GM12878 (cell line): Measurements from ENCODE around the gene NEUROD6. TPM values are rescaled to one million over a fixed set of nuclear protein-coding genes. Genes with fewer than 3 reads are reported as not detected.

ENCODE experiments used
- ATAC-seq: fragments of 200-7000 bp; cut with Tn5 transposase; 3 replicates; pipeline ENCODE4 v1.9.1; 2020; ENCODE audit warnings: mild to moderate bottlenecking, moderate library complexity
- BruUV-seq: library from RNA; stranded (reverse); fragments of 400-500 nt; replicated peaks from 2 replicates; lab custom pipeline; 2021; lab: Mats Ljungman, UMichigan
- CTCF ChIA-PET: fragments of 300-600 bp; sonication (Branson Sonifier 250); formaldehyde crosslinking; extraction: SDS; loops from one replicate; lab custom pipeline; 2021; ENCODE audit warnings: inconsistent platforms; lab: Yijun Ruan, JAX
- POLR2A ChIA-PET: fragments of 350-600 bp; formaldehyde crosslinking; extraction: SDS; loops from one replicate; lab custom pipeline; 2021; ENCODE audit warnings: inconsistent platforms; lab: Charles Lee
- RAD21 ChIA-PET: fragments of 300-600 bp; sonication (Branson Sonifier 250); formaldehyde crosslinking; loops from one replicate; lab custom pipeline; 2023; ENCODE audit warnings: antibody characterized with exemption; ENCODE audit not compliant: unreplicated experiment; lab: Charles Lee
- SMC1A ChIA-PET: fragments of 300-600 bp; sonication (Branson Sonifier 250); formaldehyde crosslinking; loops from one replicate; lab custom pipeline; 2023; ENCODE audit not compliant: unreplicated experiment, uncharacterized antibody; lab: Charles Lee
- DNase-seq: peaks from one replicate; pipeline ENCODE4 v3.0.0-alpha.2; 2011; ENCODE audit warnings: low read depth, low spot score
- FAIRE-seq: peaks from 3 replicates; lab custom pipeline; 2011; peaks lifted over from hg19 to GRCh38; lab: Jason Lieb, UNC
- H2AFZ ChIP-seq: 2 replicates; pipeline ENCODE4 v1.6.0; 2011; ENCODE audit warnings: low read depth, low read length, control low read depth; ENCODE audit not compliant: control insufficient read depth
- H3K27ac ChIP-seq: 2 replicates; pipeline ENCODE4 v1.5.1; 2011; ENCODE audit warnings: control low read depth; ENCODE audit not compliant: control insufficient read depth, insufficient read depth
- H3K27me3 ChIP-seq, 2 experiments: replicated peaks in 1 of 2; 2 replicates each; pipeline versions ENCODE4 v1.6.0 to v1.6.1; 2011; ENCODE audit warnings: low read length in 1 of 2; ENCODE audit not compliant: control insufficient read depth in 2 of 2, insufficient read depth in 2 of 2
- H3K36me3 ChIP-seq, 2 experiments: 2 replicates each; pipeline ENCODE4 v1.5.1; 2011; ENCODE audit warnings: low read length in 1 of 2; ENCODE audit not compliant: control insufficient read depth in 2 of 2, insufficient read depth in 2 of 2
- H3K4me1 ChIP-seq: 2 replicates; pipeline ENCODE4 v1.6.1; 2011; ENCODE audit warnings: mild to moderate bottlenecking, low read length, moderate library complexity, mixed read lengths; ENCODE audit not compliant: control insufficient read depth, insufficient read depth
- H3K4me2 ChIP-seq: 2 replicates; pipeline ENCODE4 v1.6.0; 2011; ENCODE audit warnings: control low read depth; ENCODE audit not compliant: control insufficient read depth, insufficient read depth
- H3K4me3 ChIP-seq: fragments of 200-600 bp; sonication (generic); 2 replicates; pipeline ENCODE4 v1.5.1; 2016
- H3K79me2 ChIP-seq: 2 replicates; pipeline ENCODE4 v1.6.0; 2011; ENCODE audit warnings: low read length; ENCODE audit not compliant: control insufficient read depth, insufficient read depth
- H3K9ac ChIP-seq: 2 replicates; pipeline ENCODE4 v1.8.0; 2011; ENCODE audit warnings: low read length, control low read depth, mixed read lengths; ENCODE audit not compliant: control insufficient read depth, insufficient read depth
- H3K9me3 ChIP-seq: replicated peaks from 3 replicates; pipeline ENCODE4 v1.5.1; 2011; ENCODE audit warnings: mild to moderate bottlenecking, low read length; ENCODE audit not compliant: control insufficient read depth, insufficient read depth
- H4K20me1 ChIP-seq: 2 replicates; pipeline ENCODE4 v1.6.0; 2011; ENCODE audit not compliant: control insufficient read depth, insufficient read depth
- BRCA1 ChIP-seq: IDR thresholded peaks from 2 replicates; pipeline ENCODE4 v1.6.1; 2011; ENCODE audit warnings: low read depth, low read length, improper control_type of control experiment
- DPF2 ChIP-seq: fragments of 450-650 bp; IDR thresholded peaks from 2 replicates; pipeline ENCODE4 v1.6.1; 2017; ENCODE audit warnings: mild to moderate bottlenecking
- E4F1 ChIP-seq: fragments of 450-650 bp; IDR thresholded peaks from 2 replicates; pipeline ENCODE4 v1.6.1; 2018; ENCODE audit warnings: borderline replicate concordance, mild to moderate bottlenecking; ENCODE audit not compliant: partially characterized antibody
- FOS ChIP-seq: IDR thresholded peaks from 3 replicates; pipeline ENCODE4 v1.6.1; 2011; ENCODE audit warnings: borderline replicate concordance; ENCODE audit not compliant: insufficient read length; ENCODE audit errors: extremely low read depth
- IKZF1 ChIP-seq: fragments of 450-650 bp; conservative IDR thresholded peaks from 2 replicates; pipeline ENCODE4 v1.6.1; 2017; ENCODE audit warnings: antibody characterized with exemption, mild to moderate bottlenecking
- IKZF2 ChIP-seq, 2 experiments: fragments of 450-650 bp; IDR thresholded peaks; 2 replicates each; pipeline ENCODE4 v1.6.1; 2017; ENCODE audit warnings: mild to moderate bottlenecking in 2 of 2, moderate library complexity in 2 of 2
- MEF2B ChIP-seq: fragments of 450-650 bp; IDR thresholded peaks from 2 replicates; pipeline ENCODE4 v1.6.1; 2018; ENCODE audit warnings: mild to moderate bottlenecking, moderate library complexity; ENCODE audit not compliant: partially characterized antibody, poor library complexity, severe bottlenecking
- NBN ChIP-seq: fragments of 450-650 bp; IDR thresholded peaks from 2 replicates; pipeline ENCODE4 v1.6.1; 2016
- POU2F2 ChIP-seq: IDR thresholded peaks from 3 replicates; pipeline ENCODE4 v1.6.1; 2011; ENCODE audit warnings: low read depth, mild to moderate bottlenecking, low read length, borderline replicate concordance
- RBBP5 ChIP-seq: fragments of 200-600 bp; sonication (generic); conservative IDR thresholded peaks from 2 replicates; pipeline ENCODE4 v1.6.1; 2016
- SIX5 ChIP-seq: IDR thresholded peaks from 2 replicates; pipeline ENCODE4 v1.6.1; 2011; ENCODE audit warnings: mild to moderate bottlenecking, low read depth, low read length, moderate library complexity; ENCODE audit not compliant: severe bottlenecking
- SMARCA5 ChIP-seq: fragments of 450-650 bp; IDR thresholded peaks from 2 replicates; pipeline ENCODE4 v1.6.1; 2017; ENCODE audit warnings: mild to moderate bottlenecking
- SREBF2 ChIP-seq: IDR thresholded peaks from 2 replicates; pipeline ENCODE4 v1.6.1; 2012; ENCODE audit warnings: mild to moderate bottlenecking, low read length
- TBL1XR1 ChIP-seq: IDR thresholded peaks from 2 replicates; pipeline ENCODE4 v1.6.1; 2012; ENCODE audit warnings: low read depth, low read length, improper control_type of control experiment
- ZZZ3 ChIP-seq: IDR thresholded peaks from 2 replicates; pipeline ENCODE4 v1.6.1; 2011; ENCODE audit warnings: low read depth; ENCODE audit not compliant: control insufficient read depth, insufficient read length
- WGBS: methylation state at CpG from one replicate; pipeline ENCODE4 v1.1.6; 2016; ENCODE audit warnings: low lambda C conversion rate; ENCODE audit not compliant: insufficient replicate concordance, insufficient coverage; ENCODE audit errors: missing lambda C conversion rate; 5-methylcytosine and 5-hydroxymethylcytosine counted together
- in situ Hi-C: fragments of 300-500 bp; cut with MboI; formaldehyde crosslinking; loops from 9 replicates; pipeline ENCODE4 v1.14.3; 2018; ENCODE audit warnings: mixed read lengths
- intact Hi-C: fragments of 100-400 bp; cut with micrococcal nuclease; formaldehyde crosslinking; loops from one replicate; pipeline ENCODE4 v1.14.2; 2022; ENCODE audit not compliant: unreplicated experiment
- polyA plus RNA-seq, 11 experiments: library from polyadenylated mRNA; depleted of rRNA in 4 of 11; unstranded in 6 of 11; stranded (reverse) in 5 of 11; fragments of >200 nt; fragmentation: Nextera tagmentation in 4 of 11; fragmentation: Illumina TruSeq in 1 of 11; extraction: Ambion mirVana in 4 of 11; extraction: Trizol in 1 of 11; gene quantifications; 1 replicate in 1 of 11; 2 replicates in 10 of 11; pipeline versions ENCODE4 v1.2.1 to v1.2.3, GENCODE V29; 2011 to 2016; ENCODE audit warnings: inconsistent platforms in 2 of 11, missing spikeins in 2 of 11, low read depth in 1 of 11
- total RNA-seq, 4 experiments: library from RNA; depleted of rRNA in 3 of 4; stranded (reverse); fragments of >200 nt in 3 of 4; fragmentation: Illumina TruSeq in 1 of 4; extraction: Trizol in 1 of 4; gene quantifications; 2 replicates each; pipeline versions ENCODE4 v1.2.1 to v1.2.3, GENCODE V29; 2013 to 2021
- TF ChIP-seq, protein P1 (sequence below): IDR thresholded peaks from 2 replicates; pipeline ENCODE4 v1.6.1; 2012; ENCODE audit warnings: improper control_type of control experiment, low read depth, low read length; ENCODE audit not compliant: insufficient replicate concordance
- TF ChIP-seq, protein P2 (sequence below): fragments of 450-650 bp; IDR thresholded peaks from 2 replicates; pipeline ENCODE4 v1.6.1; 2017; ENCODE audit warnings: borderline replicate concordance

The NEUROD6 gene
- total and polyA plus RNA-seq, 10 of the 15 experiments (the other 5 are each of a cell fraction or from before 2014, with no cell fraction given): not detected

- TF ChIP-seq E4F1: no peak
- no peak for TF ChIP-seq POU2F2
- TF ChIP-seq MEF2B: no peak
- TF ChIP-seq IKZF2 (IDR thresholded peaks at IDR 0.05): no peak
- no peak for TF ChIP-seq RBBP5
- no peak for TF ChIP-seq ZZZ3
- TF ChIP-seq DPF2: no peak
- no peak for TF ChIP-seq TBL1XR1
- TF ChIP-seq BRCA1: no peak
- TF ChIP-seq SIX5: no peak
Observed at GRCh38 chr7:31304446-31304845, 36.1 kb downstream of the NEUROD6 start (continued).

- intact Hi-C loops: no loop called here
- TF ChIP-seq SMARCA5: no peak
- no peak for TF ChIP-seq FOS
- TF ChIP-seq SREBF2: no peak
- TF ChIP-seq, protein P1, sequence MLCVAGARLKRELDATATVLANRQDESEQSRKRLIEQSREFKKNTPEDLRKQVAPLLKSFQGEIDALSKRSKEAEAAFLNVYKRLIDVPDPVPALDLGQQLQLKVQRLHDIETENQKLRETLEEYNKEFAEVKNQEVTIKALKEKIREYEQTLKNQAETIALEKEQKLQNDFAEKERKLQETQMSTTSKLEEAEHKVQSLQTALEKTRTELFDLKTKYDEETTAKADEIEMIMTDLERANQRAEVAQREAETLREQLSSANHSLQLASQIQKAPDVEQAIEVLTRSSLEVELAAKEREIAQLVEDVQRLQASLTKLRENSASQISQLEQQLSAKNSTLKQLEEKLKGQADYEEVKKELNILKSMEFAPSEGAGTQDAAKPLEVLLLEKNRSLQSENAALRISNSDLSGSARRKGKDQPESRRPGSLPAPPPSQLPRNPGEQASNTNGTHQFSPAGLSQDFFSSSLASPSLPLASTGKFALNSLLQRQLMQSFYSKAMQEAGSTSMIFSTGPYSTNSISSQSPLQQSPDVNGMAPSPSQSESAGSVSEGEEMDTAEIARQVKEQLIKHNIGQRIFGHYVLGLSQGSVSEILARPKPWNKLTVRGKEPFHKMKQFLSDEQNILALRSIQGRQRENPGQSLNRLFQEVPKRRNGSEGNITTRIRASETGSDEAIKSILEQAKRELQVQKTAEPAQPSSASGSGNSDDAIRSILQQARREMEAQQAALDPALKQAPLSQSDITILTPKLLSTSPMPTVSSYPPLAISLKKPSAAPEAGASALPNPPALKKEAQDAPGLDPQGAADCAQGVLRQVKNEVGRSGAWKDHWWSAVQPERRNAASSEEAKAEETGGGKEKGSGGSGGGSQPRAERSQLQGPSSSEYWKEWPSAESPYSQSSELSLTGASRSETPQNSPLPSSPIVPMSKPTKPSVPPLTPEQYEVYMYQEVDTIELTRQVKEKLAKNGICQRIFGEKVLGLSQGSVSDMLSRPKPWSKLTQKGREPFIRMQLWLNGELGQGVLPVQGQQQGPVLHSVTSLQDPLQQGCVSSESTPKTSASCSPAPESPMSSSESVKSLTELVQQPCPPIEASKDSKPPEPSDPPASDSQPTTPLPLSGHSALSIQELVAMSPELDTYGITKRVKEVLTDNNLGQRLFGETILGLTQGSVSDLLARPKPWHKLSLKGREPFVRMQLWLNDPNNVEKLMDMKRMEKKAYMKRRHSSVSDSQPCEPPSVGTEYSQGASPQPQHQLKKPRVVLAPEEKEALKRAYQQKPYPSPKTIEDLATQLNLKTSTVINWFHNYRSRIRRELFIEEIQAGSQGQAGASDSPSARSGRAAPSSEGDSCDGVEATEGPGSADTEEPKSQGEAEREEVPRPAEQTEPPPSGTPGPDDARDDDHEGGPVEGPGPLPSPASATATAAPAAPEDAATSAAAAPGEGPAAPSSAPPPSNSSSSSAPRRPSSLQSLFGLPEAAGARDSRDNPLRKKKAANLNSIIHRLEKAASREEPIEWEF: no peak
- TF ChIP-seq, protein P2, sequence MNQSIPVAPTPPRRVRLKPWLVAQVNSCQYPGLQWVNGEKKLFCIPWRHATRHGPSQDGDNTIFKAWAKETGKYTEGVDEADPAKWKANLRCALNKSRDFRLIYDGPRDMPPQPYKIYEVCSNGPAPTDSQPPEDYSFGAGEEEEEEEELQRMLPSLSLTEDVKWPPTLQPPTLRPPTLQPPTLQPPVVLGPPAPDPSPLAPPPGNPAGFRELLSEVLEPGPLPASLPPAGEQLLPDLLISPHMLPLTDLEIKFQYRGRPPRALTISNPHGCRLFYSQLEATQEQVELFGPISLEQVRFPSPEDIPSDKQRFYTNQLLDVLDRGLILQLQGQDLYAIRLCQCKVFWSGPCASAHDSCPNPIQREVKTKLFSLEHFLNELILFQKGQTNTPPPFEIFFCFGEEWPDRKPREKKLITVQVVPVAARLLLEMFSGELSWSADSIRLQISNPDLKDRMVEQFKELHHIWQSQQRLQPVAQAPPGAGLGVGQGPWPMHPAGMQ: no peak
- TF ChIP-seq IKZF1: no peak
- no peak for TF ChIP-seq NBN
Observed at GRCh38 chr7:31302356-31302755, 38.2 kb downstream of the NEUROD6 start.

More at GRCh38 chr7:31302356-31302755, 38.2 kb downstream of the NEUROD6 start:
- Histone ChIP-seq H3K27ac (no peak overlapping the region), H3K36me3 (no peaks in the 10 kb centered on the region), H3K4me3 (no peak overlapping the region), H2AFZ (no peak overlapping the region), H3K27me3 (peaks cover 0 to 2% of the 10 kb centered on the region in 2 experiments; a peak in 1 of 4 replicates), H3K4me2 (no peak overlapping the region), H4K20me1 (no peaks in the 10 kb centered on the region), H3K4me1 (no peaks in the 10 kb centered on the region), H3K9me3 (no peaks in the 10 kb centered on the region), H3K79me2 (no peaks in the 10 kb centered on the region), H3K9ac (no peak overlapping the region)
- in situ Hi-C loops: no loop called here
- ChIA-PET CTCF (no interaction called here), POLR2A (no interaction called here), SMC1A (no interaction called here), RAD21 (no interaction called here)
- BruUV-seq: no TSS peak
- 42% methylated on average over 7 of the region's 7 CpGs for WGBS
- FAIRE-seq (no peak), DNase-seq (no peak), ATAC-seq (no peak)
